ENCODE results near the gene NMT1.
A peak's percentile ranks its signal among the peaks of the same experiment; 100 is the strongest.

Gene NMT1

DNA sequence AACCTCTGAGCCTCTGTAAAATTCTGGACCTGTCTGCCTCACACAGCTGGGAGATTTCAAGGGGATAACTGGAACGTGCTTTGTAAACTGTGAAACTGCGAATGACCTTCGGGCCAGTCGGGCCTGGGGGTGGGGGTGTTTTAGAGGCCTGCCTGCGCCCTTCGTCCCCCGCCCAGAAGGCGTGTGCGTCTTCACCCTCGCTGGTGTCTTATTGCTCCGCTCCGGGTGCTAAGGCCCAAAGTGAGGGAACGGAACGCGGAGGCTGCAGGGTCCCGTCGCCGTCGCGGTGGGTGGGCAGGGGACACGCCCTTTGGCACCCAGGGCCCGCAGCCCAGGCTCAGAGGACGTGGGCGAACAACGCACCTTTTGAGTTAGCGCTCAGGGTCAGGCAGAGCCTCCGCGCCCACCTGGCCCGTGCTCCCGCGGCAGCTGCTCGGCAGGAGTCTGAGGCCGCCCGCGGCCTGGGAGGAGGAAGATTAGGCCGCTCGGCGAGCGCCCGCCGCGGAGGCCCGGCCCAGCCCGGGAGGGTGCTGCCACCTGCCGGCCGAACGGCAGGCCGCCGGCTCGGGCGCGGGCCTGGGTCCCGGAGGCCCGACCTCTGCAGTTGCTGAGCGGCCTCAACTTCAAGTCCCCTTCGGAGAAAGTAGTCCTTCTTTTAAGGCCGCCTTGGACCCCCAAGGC, 39.4 kb upstream of the NMT1 start:
- Histone ChIP-seq H4K20me1 (ENCODE audit: insufficient read depth) (no peaks in the 10 kb centered on the region), H3K27me3 (ENCODE audit: insufficient read depth, low read depth) (peaks cover 37% of the 10 kb centered on the region)

GRCh38 chr17:45022288-45022648, 38.8 kb upstream of the NMT1 start:
- Histone ChIP-seq H4K20me1 (ENCODE audit: insufficient read depth) (no peaks in the 10 kb centered on the region), H3K27ac (no peak overlapping the region), H3K4me3 (IDR thresholded peaks at IDR 0.05; ENCODE audit: insufficient read depth, low read depth, low read length) (no peak overlapping the region), H2AFZ (ENCODE audit: low read depth) (no peak overlapping the region), H3K27me3 (ENCODE audit: insufficient read depth, low read depth) (peaks cover 37% of the 10 kb centered on the region), H3K4me1 (ENCODE audit: low read depth, poor library complexity, severe bottlenecking) (peaks cover 6% of the 10 kb centered on the region), H3K79me2 (ENCODE audit: insufficient read depth, low read depth) (no peaks in the 10 kb centered on the region), H3K9ac (no peak overlapping the region), H3K36me3 (ENCODE audit: insufficient read depth) (no peaks in the 10 kb centered on the region), H3K4me2 (peak overlapping the region; percentile 61)
- TF ChIP-seq, protein P1, sequence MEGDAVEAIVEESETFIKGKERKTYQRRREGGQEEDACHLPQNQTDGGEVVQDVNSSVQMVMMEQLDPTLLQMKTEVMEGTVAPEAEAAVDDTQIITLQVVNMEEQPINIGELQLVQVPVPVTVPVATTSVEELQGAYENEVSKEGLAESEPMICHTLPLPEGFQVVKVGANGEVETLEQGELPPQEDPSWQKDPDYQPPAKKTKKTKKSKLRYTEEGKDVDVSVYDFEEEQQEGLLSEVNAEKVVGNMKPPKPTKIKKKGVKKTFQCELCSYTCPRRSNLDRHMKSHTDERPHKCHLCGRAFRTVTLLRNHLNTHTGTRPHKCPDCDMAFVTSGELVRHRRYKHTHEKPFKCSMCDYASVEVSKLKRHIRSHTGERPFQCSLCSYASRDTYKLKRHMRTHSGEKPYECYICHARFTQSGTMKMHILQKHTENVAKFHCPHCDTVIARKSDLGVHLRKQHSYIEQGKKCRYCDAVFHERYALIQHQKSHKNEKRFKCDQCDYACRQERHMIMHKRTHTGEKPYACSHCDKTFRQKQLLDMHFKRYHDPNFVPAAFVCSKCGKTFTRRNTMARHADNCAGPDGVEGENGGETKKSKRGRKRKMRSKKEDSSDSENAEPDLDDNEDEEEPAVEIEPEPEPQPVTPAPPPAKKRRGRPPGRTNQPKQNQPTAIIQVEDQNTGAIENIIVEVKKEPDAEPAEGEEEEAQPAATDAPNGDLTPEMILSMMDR (conservative IDR thresholded peaks at IDR 0.05; ENCODE audit: low read depth, low read length), result no peak; the same call in 1 of the 2 replicates

More for the DNA sequence above, 39.4 kb upstream of the NMT1 start:
- Histone ChIP-seq H3K4me1 (ENCODE audit: low read depth, poor library complexity, severe bottlenecking) (peaks cover 6% of the 10 kb centered on the region), H3K4me2 (peak overlapping the region; percentile 61), H3K27ac (no peak overlapping the region), H3K4me3 (IDR thresholded peaks at IDR 0.05; ENCODE audit: insufficient read depth, low read depth, low read length) (no peak overlapping the region), H3K79me2 (ENCODE audit: insufficient read depth, low read depth) (no peaks in the 10 kb centered on the region), H2AFZ (ENCODE audit: low read depth) (no peak overlapping the region), H3K9ac (no peak overlapping the region), H3K36me3 (ENCODE audit: insufficient read depth) (no peaks in the 10 kb centered on the region)
- TF ChIP-seq, protein P1 (conservative IDR thresholded peaks at IDR 0.05; ENCODE audit: low read depth, low read length), result peak; percentile 78

- Histone ChIP-seq H3K9ac (no peak overlapping the region), H3K27ac (no peak overlapping the region), H4K20me1 (ENCODE audit: insufficient read depth) (no peaks in the 10 kb centered on the region), H3K4me1 (ENCODE audit: low read depth, poor library complexity, severe bottlenecking) (peaks cover 6% of the 10 kb centered on the region), H3K36me3 (ENCODE audit: insufficient read depth) (no peaks in the 10 kb centered on the region), H3K4me2 (no peak overlapping the region), H3K4me3 (IDR thresholded peaks at IDR 0.05; ENCODE audit: insufficient read depth, low read depth, low read length) (no peak overlapping the region), H2AFZ (ENCODE audit: low read depth) (no peak overlapping the region), H3K79me2 (ENCODE audit: insufficient read depth, low read depth) (no peaks in the 10 kb centered on the region), H3K27me3 (ENCODE audit: insufficient read depth, low read depth) (peaks cover 34% of the 10 kb centered on the region)
- TF ChIP-seq, protein P1 (conservative IDR thresholded peaks at IDR 0.05; ENCODE audit: low read depth, low read length), result no peak
Observed at GRCh38 chr17:45022655-45023339, 38.3 kb upstream of the NMT1 start.

DNA sequence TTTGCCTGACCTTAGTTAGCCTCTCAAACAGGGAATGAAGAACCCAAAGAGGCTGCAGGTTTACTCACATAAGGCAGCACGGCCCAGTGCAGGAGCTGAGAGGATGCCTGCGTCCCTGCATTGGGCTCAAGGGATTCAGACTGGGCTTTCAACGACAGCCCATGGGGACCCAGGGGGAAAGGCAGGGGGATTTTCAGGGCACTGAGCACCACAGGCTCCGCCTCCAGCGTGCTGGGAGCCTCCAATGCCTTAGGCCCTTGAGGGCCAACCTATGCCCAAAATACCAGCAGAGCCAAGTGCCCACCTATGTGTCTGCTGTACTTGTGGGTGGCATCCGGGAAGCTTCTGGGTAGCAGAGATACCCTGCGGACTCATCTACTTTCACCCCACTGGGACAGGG, 32.0 kb upstream of the NMT1 start:
- TF ChIP-seq, protein P1 (conservative IDR thresholded peaks at IDR 0.05; ENCODE audit: low read depth, low read length), result no peak
- Histone ChIP-seq H3K4me1 (ENCODE audit: low read depth, poor library complexity, severe bottlenecking) (no peaks in the 10 kb centered on the region), H3K36me3 (ENCODE audit: insufficient read depth) (no peaks in the 10 kb centered on the region), H3K27me3 (ENCODE audit: insufficient read depth, low read depth) (no peaks in the 10 kb centered on the region), H3K27ac (no peak overlapping the region), H4K20me1 (ENCODE audit: insufficient read depth) (no peaks in the 10 kb centered on the region), H3K9ac (no peak overlapping the region), H3K79me2 (ENCODE audit: insufficient read depth, low read depth) (no peaks in the 10 kb centered on the region), H3K4me3 (IDR thresholded peaks at IDR 0.05; ENCODE audit: insufficient read depth, low read depth, low read length) (no peak overlapping the region), H2AFZ (ENCODE audit: low read depth) (no peak overlapping the region), H3K4me2 (no peak overlapping the region)
